ENCODE results near the gene KLK1. TPM values are rescaled to one million over a fixed set of nuclear protein-coding genes. Genes with fewer than 3 reads are reported as not detected.

The KLK1 gene
- total and polyA plus RNA-seq, 2 of the 13 experiments (the other 11 are each of a cell fraction or from before 2014, with no cell fraction given): not detected

DNA sequence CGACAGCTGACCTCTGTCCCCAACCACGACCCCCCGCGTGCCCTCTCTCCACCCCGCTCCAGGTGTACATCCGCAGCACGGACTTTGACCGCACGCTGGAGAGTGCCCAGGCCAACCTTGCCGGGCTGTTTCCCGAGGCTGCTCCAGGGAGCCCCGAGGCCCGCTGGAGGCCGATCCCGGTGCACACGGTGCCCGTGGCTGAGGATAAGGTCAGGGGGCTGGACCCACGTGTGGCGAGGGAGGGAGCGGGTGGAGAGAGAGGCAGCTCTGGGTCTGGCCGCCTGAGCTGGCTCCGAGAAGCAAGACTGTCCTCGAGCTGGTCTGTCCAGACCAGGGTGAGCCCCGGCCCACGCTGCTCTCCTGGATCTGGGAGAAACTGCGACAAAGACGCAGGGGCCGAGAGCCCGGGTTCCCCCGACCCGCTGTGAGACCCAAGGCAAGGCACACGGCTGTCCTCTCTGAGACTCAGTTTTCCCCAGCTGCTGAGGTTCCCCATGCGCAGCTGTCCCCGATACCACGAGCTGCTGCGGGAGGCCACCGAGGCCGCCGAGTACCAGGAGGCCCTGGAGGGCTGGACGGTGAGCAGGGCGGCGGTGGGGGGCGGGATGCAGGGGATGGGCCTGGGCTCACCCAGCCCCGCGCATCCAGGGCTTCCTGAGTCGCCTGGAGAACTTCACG lies 31.9 kb downstream of the KLK1 start (continued):
- no peak for TF ChIP-seq SRSF4 (IDR thresholded peaks at IDR 0.05; ENCODE audit: low read depth, low read length, poor library complexity, severe bottlenecking)
- TF ChIP-seq, protein P1, sequence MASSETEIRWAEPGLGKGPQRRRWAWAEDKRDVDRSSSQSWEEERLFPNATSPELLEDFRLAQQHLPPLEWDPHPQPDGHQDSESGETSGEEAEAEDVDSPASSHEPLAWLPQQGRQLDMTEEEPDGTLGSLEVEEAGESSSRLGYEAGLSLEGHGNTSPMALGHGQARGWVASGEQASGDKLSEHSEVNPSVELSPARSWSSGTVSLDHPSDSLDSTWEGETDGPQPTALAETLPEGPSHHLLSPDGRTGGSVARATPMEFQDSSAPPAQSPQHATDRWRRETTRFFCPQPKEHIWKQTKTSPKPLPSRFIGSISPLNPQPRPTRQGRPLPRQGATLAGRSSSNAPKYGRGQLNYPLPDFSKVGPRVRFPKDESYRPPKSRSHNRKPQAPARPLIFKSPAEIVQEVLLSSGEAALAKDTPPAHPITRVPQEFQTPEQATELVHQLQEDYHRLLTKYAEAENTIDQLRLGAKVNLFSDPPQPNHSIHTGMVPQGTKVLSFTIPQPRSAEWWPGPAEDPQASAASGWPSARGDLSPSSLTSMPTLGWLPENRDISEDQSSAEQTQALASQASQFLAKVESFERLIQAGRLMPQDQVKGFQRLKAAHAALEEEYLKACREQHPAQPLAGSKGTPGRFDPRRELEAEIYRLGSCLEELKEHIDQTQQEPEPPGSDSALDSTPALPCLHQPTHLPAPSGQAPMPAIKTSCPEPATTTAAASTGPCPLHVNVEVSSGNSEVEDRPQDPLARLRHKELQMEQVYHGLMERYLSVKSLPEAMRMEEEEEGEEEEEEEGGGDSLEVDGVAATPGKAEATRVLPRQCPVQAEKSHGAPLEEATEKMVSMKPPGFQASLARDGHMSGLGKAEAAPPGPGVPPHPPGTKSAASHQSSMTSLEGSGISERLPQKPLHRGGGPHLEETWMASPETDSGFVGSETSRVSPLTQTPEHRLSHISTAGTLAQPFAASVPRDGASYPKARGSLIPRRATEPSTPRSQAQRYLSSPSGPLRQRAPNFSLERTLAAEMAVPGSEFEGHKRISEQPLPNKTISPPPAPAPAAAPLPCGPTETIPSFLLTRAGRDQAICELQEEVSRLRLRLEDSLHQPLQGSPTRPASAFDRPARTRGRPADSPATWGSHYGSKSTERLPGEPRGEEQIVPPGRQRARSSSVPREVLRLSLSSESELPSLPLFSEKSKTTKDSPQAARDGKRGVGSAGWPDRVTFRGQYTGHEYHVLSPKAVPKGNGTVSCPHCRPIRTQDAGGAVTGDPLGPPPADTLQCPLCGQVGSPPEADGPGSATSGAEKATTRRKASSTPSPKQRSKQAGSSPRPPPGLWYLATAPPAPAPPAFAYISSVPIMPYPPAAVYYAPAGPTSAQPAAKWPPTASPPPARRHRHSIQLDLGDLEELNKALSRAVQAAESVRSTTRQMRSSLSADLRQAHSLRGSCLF (CRISPR knock-in tag; IDR thresholded peaks at IDR 0.05; ENCODE audit: borderline replicate concordance): no peak
- peak; percentile 30 for TF ChIP-seq HNRNPLL (IDR thresholded peaks at IDR 0.05; ENCODE audit: low read depth, low read length, poor library complexity, severe bottlenecking)
- TF ChIP-seq NFKBIZ (CRISPR knock-in tag; IDR thresholded peaks at IDR 0.05): no peak
- TF ChIP-seq ZBTB21 (CRISPR knock-in tag; IDR thresholded peaks at IDR 0.05): no peak
- TF ChIP-seq ZBTB42 (CRISPR knock-in tag; IDR thresholded peaks at IDR 0.05): no peak
- no peak for TF ChIP-seq ZFP37 (CRISPR knock-in tag; IDR thresholded peaks at IDR 0.05; ENCODE audit: borderline replicate concordance)
- no peak for TF ChIP-seq ZSCAN22 (CRISPR knock-in tag; IDR thresholded peaks at IDR 0.05)
- TF ChIP-seq, protein P2, sequence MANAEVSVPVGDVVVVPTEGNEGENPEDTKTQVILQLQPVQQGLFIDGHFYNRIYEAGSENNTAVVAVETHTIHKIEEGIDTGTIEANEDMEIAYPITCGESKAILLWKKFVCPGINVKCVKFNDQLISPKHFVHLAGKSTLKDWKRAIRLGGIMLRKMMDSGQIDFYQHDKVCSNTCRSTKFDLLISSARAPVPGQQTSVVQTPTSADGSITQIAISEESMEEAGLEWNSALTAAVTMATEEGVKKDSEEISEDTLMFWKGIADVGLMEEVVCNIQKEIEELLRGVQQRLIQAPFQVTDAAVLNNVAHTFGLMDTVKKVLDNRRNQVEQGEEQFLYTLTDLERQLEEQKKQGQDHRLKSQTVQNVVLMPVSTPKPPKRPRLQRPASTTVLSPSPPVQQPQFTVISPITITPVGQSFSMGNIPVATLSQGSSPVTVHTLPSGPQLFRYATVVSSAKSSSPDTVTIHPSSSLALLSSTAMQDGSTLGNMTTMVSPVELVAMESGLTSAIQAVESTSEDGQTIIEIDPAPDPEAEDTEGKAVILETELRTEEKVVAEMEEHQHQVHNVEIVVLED (CRISPR knock-in tag; IDR thresholded peaks at IDR 0.05; ENCODE audit: borderline replicate concordance): no peak
- no peak for TF ChIP-seq ZNF773 (CRISPR knock-in tag; IDR thresholded peaks at IDR 0.05; ENCODE audit: borderline replicate concordance)
- TF ChIP-seq MBNL3 (CRISPR knock-in tag; conservative IDR thresholded peaks at IDR 0.05): no peak
- TF ChIP-seq HDAC1 (CRISPR knock-in tag; IDR thresholded peaks at IDR 0.05): no peak
- TF ChIP-seq RXRA (CRISPR knock-in tag; IDR thresholded peaks at IDR 0.05): peak; percentile 69
- no peak for TF ChIP-seq KMT2A (CRISPR knock-in tag; IDR thresholded peaks at IDR 0.05)
- TF ChIP-seq, protein P3, sequence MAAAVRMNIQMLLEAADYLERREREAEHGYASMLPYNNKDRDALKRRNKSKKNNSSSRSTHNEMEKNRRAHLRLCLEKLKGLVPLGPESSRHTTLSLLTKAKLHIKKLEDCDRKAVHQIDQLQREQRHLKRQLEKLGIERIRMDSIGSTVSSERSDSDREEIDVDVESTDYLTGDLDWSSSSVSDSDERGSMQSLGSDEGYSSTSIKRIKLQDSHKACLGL (CRISPR knock-in tag; IDR thresholded peaks at IDR 0.05): no peak
- TF ChIP-seq, protein P4, sequence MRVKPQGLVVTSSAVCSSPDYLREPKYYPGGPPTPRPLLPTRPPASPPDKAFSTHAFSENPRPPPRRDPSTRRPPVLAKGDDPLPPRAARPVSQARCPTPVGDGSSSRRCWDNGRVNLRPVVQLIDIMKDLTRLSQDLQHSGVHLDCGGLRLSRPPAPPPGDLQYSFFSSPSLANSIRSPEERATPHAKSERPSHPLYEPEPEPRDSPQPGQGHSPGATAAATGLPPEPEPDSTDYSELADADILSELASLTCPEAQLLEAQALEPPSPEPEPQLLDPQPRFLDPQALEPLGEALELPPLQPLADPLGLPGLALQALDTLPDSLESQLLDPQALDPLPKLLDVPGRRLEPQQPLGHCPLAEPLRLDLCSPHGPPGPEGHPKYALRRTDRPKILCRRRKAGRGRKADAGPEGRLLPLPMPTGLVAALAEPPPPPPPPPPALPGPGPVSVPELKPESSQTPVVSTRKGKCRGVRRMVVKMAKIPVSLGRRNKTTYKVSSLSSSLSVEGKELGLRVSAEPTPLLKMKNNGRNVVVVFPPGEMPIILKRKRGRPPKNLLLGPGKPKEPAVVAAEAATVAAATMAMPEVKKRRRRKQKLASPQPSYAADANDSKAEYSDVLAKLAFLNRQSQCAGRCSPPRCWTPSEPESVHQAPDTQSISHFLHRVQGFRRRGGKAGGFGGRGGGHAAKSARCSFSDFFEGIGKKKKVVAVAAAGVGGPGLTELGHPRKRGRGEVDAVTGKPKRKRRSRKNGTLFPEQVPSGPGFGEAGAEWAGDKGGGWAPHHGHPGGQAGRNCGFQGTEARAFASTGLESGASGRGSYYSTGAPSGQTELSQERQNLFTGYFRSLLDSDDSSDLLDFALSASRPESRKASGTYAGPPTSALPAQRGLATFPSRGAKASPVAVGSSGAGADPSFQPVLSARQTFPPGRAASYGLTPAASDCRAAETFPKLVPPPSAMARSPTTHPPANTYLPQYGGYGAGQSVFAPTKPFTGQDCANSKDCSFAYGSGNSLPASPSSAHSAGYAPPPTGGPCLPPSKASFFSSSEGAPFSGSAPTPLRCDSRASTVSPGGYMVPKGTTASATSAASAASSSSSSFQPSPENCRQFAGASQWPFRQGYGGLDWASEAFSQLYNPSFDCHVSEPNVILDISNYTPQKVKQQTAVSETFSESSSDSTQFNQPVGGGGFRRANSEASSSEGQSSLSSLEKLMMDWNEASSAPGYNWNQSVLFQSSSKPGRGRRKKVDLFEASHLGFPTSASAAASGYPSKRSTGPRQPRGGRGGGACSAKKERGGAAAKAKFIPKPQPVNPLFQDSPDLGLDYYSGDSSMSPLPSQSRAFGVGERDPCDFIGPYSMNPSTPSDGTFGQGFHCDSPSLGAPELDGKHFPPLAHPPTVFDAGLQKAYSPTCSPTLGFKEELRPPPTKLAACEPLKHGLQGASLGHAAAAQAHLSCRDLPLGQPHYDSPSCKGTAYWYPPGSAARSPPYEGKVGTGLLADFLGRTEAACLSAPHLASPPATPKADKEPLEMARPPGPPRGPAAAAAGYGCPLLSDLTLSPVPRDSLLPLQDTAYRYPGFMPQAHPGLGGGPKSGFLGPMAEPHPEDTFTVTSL (CRISPR knock-in tag; IDR thresholded peaks at IDR 0.05; ENCODE audit: borderline replicate concordance): no peak

All from HepG2 (cell line).